ENCODE results near the gene TADA2B.
A peak's percentile ranks its signal among the peaks of the same experiment; 100 is the strongest.
"Not testable (repeated sequence)": the region's sequence is repeated elsewhere in the genome, so short reads cannot be mapped to it uniquely, and the experiment has no call there.

TADA2B gene

DNA sequence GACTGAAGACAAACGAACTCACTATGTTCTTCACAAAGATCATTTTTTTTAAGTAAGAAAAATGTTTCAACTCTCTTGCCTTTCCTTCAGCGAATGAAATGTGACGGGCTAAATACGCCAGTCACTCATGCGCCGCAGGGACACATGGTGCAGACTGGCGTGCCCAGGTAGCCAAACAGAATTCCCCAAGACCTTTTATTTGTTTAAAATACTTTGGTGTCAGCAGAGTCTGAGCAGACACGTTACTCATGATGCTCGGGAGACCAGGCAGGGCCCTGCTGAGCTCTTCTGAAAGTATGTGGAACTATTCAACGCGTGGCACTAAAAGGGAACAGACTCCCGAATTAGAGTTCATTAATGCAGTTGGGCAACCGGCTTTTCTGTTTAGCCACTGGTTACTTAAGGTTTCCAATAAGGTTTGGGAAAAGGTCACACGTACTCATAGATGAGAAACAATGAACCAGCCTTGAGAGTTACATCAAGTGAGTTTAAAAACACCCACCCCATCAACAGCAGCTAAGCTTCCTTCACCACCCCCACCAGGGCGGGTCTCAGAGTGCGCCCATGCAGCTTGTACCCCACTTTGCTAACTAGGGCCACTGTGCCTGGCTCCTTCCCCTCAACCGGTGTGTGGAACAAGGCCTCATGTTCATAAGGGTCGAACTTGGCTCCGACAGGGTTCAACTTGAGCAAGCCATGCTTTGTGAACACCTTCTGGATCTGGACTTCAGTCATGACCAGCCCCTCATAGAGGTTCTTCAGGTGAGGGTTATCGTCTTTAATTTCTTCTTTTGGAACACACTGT is 17.4 kb downstream of the TADA2B start:
- no peak for DNase-seq

DNA sequence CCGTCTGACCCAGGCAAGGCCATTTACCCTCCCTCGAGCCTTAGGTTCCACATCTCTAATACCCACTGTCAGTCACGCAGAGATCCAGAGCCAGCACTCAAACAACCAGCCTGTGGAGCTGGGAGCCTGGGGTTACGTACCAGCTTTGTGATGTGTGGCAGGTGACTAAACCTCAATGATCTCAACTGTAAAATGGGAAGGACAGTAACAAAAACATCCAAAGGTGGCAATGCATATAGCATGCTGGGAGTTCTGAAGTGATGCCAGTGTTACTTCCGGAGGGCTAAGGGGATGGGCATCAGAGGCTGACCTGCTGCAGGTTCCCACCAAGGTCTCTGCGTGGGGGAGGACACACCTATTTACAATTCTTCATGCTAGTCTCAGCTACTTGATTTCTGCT is 18.6 kb downstream of the TADA2B start:
- no peak for DNase-seq

DNA sequence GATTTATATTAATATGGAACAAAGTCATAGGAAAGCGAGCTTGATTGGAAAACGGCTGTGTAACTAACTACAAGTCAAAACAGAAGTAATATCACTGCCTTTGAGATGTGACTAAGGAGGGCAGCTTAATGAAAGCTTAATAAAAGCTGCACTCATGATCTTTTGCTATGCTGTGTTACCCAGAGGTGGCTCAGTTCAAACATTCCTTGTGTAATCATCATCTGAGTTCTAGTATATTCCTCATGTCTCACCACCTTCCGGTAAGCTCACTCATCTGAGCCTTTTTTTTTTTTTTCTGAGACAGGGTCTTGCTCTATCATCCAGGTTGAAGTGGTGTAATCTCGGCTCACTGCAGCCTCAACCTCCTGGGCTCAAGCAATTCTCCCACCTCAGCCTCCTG is 19.6 kb downstream of the TADA2B start:
- DNase-seq: no peak

DNA sequence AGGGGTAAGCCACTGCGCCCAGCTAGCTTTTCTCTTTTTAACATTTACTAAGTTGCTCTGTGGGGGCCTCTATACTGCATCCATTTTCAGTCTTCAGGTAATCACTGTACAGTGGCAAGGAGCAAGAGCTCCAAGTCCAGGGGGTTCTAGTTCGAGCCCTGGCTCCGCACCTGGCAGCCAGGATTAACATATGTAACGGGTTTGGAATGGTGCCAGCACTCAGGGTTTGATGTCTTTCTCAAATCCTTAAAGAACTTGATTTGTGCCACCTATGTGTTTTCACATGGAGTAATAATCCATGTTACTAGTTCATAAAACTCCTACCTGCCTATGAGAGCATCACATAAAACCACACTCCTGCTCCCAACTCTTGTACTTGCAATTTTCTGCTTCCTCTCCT is 20.2 kb downstream of the TADA2B start:
- DNase-seq: no peak

DNA sequence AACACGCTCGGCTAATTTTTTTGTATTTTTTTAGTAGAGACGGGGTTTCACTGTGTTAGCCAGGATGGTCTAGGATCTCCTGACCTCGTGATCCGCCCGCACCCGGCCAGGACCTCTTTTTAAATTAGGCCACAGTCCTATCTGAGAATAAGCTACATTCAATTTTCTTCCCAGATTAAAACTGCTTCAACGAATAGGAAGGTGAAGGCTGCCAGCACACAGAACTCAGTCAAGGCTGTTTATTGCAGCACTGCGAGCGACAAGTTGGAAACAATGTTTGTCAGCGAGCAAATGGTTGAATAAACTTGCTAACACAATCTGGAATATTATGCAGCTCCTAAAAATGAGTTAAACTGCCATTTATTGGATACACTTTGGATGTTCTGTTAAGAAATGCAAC is 22.8 kb downstream of the TADA2B start:
- DNase-seq: no peak

DNA sequence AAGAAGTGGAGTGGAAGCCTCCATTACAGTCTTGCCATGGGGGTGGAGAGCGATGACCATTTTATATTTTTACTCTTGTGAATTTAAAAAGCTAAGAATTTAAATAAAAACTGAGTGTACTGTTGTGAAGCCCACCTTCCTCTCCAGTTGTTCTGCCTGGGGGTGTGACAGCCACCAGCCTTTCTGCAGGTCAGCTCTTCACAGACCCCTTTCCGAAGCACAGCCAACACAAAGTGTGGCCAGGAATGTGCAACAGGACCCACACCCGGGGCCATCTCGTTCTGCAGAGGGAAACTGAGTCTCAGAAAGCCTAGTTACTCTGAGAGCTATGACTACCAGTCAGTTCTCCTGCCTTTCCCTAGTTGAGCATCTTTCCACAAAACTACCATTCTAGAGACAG is 23.3 kb downstream of the TADA2B start:
- DNase-seq: no peak

DNA sequence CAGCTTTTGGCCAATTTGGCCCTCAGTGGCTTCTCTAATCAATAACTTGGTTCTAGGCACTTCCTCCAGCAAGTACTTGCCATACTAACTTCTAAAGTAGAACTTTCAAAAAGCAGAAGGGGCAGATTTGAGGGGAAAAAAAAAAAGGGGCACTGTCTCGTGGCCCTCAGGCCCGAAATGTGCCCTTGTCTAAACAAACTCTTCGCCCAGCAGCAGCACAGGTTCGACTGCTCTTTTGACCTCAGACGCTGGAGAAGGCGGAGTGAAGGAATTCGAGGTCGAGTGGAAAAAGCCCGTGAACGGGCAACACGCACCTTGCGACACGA is 23.9 kb downstream of the TADA2B start:
- no peak for DNase-seq

DNA sequence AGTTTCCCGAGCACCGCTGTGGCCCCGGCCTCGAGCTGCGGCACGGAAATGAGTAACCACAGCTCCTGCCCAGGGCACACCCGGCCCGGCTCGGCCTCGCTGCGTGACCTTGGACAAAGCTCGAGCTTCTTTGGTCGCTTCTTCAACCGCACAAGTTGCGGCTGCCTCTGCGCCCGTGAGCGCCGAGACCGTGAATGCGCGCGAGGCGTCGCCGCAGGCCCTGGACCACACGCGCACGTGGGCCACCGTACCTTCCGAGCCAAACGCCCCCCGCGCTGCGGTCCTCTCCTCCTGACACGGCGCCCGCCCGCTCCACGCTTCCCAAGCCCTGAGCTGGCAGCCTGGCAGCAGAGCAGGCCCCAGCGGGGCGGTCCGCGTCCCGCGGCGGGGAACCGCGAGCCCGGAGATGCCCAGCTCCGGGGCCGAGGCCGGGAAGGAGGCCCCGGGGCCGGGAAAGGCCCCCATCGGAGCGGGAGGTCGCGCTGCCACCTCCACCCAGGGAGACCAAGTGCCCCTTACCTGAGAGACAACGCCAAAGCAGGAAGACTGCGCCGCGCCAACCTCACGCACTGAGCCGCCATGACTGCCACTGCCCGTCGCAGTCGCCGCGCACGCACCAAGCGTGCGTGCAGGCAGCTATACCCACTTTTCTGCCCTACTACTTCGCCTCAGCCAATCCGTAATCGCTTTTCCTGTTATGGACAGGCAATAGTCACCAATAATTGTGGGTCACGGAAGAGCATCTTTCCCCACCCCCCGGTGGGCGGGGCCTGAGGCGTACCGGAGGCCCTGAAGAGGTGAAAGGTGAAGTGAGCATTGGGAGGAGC is 24.5 kb downstream of the TADA2B start, which contains the start of gene GRPEL1:
Gene GRPEL1, minus strand, starts transcription at position 613 of the 827 bp plus-strand sequence. Its CDS starts 32 bp downstream, at position 581.
- DNase-seq: peak; percentile 98

DNA sequence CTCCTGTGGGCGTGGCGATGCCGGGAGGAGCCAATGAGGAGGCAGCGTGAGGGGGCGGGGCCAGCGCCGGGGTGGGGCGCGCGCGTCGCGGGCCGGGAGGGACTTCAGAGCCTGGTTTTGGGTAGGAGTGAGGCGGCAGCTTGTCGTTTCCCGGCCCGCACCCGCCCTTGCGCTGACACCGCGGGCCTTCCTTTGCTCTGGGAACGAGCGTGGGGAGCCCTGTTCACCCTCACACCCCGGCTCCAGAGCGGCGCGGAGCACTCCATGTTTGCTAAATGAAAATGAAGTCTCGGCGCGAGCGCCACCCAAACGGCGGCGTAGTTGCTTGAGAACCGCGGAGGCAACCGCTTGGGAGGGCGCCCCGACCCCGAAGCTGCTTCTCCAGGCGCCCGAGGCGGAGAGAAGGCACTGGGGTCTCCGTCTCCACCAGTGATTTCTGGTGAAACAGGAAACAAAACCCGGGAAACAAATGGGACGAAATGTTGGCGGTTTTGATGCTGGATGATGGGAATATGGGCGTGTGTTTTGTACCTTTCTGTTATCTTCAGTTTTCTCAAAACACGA is 25.2 kb downstream of the TADA2B start:
- DNase-seq: no peak

DNA sequence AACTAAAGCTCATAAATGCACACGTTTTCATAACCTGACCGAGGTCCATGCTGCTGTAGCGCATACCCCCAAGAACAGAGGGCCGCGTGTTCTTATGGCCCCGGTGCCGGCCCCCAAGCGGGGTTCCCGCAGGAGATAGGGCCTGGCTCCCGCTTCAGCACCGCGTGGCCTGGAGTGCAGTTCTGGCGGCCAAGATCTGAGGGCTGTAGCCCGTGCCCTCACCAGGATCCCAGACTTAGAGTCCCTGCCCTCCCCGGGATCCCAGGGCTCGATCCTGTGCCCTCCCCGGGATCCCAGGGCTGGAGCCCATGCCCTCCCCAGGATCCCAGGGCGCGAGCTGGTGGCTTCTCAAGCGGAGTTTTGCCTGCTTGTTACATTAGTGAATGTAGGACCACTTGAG is 25.7 kb downstream of the TADA2B start:
- no peak for DNase-seq

DNA sequence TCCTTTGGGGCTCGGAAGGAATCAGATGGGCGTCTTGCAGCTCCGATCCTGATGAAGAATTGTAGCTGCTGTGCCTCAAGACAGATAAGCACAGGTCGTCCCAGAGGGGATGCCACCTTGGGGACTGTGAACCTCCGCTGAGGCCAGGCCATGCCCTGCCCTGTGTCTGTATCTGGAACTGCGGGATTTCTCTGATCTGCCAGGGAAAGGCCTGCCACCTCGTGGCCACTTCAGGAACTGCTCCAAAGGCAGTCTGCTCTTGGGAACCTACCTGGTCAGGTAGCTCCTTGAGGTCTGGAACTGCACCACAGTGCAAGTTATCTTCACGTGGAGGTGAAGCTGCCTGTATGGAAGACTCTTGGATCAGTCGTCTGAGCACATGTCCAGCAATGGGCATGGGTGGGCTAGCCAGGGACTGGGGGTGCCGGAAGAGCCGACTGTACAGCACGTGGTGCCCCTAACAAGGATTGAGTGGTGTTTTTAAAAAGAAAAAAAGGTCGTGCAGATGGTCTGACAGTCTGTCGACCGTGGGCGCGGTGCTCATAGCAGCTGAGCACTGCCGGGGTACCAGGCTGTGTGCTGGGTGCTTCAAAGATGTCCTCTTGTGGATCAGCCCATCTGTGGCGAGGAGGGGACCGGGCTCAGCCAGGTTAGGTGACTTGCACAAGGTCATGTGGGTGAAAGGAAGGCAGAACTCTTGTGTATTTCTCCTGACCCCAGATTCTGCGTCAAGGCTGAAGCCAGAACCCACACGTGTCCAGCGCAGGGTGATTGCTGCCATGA is 27.7 kb downstream of the TADA2B start:
- DNase-seq: peak; percentile 82

DNA sequence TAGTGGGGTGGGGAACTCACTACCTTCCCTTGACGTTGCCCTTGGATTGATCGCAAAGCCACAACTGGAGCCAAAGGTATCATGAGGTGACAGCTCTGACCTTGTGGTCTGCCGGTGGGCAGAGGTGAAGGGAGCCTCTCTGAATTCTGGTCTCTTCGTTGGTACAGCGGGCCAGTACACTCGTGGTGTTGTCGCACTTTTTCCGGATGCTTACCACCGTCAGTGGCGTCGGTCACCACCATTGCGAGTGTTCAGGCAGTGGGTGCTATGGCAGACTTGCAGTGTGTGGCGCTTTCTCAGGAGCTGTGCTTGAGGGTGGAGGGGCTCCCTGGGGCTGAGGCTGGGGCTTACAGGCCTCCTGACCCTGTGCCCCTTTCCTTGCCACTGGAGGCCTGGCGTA is 29.9 kb downstream of the TADA2B start:
- DNase-seq: no peak

DNA sequence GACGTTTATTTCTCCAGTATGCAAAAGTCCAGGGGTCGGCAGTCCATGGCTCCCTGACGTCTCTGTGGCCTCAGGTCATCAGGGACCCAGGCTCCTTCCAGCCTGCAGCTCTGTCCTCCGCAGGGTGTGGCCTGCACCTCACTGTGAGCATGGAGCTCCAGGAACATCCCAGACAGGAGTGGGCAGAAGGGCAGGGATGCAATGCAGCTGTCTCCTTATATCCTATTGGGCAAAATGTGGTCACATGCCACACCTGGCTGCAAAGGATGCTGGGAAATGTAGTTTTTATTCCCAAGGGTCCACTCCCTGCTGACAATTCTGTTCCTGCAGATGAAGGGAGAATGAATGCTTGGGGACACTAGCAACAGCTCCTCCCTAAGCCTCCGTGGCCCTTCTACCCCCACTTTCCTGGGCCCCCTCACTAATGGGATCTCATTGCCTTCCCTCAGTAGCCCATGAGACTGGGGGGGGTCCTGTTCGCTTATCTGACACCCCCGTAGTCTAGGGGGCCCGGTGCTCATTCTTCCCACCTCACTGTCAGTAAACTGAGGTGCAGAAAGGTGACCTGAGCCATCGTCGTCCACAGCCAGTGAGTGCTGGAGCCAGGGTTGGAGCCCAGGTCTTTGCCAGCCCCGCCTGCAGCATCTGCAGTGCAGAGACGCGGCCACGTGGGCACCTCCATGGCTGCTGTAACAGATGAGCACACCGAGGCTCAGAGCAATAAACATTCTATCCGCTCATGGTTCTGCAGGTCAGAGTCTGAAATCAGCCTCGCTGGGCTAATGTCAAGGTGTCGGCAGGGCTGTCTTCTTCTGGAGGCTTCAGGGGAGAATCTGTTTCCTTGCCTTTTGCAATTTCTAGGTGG is 30.6 kb downstream of the TADA2B start:
- peak; percentile 35 for DNase-seq

DNA sequence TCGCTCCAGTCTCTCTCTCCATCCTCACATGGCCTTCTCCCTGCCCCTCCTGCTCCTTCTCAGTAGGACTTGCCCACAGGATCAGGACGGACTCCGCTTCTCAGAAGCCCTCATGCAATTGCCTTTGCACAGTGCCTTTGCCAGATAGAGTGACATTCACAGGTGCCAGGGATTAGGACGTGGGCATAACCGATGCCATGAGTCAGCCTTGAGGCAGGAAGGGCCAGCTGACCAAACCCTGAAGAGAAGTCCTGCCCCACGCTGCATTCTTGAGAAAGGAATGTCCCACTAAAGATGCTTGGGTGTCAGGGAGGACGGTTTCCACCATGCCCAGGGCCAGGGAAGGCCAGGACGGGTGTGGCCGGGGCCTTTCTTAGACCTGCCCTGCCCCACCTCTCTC is 31.3 kb downstream of the TADA2B start:
- DNase-seq: no peak

DNA sequence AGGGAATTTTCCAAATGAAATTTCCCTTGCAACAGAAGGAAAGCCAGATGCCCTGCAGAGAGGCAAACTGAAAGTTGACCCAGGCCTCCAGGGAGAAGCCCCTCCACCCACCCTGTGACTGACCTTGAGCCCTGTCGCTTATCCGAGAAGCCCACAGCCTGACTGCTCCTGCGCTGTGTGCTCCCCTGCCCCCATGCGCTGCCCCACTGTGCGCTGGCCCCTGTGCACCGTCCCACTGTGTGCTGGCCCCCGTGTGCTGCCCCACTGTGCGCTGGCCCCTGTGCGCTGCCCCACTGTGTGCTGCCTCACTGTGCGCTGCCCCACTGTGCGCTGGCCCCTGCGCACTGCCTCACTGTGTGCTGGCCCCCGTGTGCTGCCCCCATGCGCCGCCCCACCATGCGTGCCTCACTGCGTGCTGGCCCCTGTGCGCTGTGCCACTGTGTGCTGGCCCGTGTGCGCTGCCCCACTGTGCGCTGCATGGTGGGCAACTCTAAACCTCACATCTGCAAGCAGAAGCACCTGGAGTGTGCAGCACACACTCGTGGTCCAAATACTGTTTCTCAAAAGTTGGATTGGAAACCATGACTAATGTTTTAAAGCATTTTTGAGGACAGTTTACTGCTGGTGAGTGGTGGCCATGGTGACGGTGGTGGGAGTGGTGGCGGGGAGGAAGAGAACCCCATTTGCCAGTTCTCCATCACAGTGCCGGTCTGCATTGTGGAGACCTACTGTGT is 33.0 kb downstream of the TADA2B start:
- DNase-seq: no peak

DNA sequence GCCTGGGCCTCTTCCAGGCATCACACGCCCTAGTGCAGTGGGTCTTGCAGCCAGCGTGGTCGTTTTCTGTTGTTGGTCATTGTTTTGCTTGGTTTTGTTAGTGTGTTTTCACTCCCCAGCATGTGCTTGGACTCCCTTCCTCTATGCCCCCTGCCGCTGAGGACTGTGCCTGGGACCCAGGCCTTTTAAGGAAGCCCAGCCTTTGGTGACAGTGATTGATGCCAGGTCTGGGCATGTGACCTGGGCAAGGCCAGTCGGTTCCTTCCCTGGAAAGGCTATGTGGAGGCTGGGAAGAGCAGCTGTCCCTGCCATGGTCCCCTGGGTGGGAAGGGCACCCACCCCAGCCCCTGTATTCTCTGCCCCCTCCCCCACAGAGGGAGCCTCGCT is 33.5 kb downstream of the TADA2B start:
- DNase-seq: no peak

DNA sequence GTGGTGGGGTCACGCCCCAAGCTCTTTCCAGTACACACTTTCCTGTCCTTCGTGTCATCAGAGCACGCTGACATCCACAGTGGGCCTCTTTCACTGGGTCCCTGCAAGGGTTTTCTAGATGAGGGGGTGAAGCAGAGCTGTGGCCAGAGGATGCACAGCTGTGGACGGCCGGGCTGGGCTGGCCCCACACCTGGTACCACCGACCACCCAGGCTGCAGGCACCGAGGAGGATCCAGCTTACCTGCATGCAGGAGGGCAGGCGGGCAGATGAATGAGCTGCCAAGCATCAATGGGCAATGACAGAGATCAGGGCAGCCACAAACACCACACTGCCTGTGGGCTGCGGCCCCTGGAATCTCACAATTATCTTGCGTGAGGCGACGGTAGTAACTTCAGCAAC is 34.2 kb downstream of the TADA2B start:
- no peak for DNase-seq

DNA sequence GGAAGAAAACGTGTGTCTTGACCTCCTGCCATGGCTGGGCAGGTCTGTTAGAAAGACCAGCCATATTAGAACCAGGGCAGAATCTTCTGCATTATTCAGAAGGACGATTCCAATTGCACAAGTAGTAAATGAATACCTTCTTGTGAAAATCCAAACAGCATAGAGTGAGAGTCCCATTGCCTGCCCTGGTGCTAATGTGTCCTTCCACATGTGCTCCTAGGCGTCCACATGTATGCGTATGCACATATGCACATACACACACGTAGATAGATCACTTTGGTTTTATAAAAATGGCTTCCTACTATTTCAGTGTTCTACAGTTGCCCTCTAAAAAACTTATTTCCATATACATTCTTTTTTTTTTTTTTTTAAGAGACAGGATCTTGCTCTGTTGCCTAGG is 34.9 kb downstream of the TADA2B start:
- no peak for DNase-seq

DNA sequence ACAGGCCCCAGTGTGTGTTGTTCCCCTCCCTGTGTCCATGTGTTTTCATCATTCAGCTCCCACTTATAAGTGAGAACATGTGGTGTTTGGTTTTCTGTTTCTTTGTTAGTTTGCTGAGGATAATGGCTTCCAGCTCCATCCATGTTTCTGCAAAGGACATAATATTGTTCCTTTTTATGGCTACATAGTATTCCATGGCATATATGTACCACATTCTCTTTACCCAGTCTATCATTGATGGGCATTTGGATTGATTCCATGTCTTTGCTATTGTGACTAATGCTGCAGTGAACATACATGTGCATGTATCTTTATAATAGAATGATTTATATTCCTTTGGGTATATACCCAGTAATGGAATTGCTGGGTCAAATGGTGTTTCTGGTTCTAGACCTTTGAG is 36.3 kb downstream of the TADA2B start:
- DNase-seq: not testable (repeated sequence)

DNA sequence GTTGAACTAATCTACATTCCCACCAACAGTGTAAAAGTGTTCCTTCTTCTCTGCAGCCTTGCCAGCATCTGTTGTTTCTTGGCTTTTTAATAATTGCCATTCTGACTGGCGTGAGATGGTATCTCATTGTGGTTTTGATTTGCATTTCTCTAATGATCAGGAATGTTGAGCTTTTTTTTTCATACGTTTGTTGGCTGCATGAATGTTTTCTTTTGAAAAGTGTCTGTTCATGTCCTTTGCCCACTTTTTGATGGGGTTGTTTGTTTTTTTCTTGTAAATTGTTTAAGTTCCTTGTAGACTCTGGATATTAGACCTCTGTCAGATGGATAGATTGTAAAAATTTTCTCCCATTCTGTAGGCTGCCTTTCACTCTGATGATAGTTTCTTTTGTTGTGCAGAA is 36.7 kb downstream of the TADA2B start:
- DNase-seq: not testable (repeated sequence)

All from RPMI8226 (cell line).